ENCODE measurements around the gene KLF2. TPM values are rescaled to one million over a fixed set of nuclear protein-coding genes. Genes with fewer than 3 reads are reported as not detected.

KLF2 gene
- total and polyA plus RNA-seq, 7 donors: 3.3 to 35.4 (median 23.1) TPM

DNA sequence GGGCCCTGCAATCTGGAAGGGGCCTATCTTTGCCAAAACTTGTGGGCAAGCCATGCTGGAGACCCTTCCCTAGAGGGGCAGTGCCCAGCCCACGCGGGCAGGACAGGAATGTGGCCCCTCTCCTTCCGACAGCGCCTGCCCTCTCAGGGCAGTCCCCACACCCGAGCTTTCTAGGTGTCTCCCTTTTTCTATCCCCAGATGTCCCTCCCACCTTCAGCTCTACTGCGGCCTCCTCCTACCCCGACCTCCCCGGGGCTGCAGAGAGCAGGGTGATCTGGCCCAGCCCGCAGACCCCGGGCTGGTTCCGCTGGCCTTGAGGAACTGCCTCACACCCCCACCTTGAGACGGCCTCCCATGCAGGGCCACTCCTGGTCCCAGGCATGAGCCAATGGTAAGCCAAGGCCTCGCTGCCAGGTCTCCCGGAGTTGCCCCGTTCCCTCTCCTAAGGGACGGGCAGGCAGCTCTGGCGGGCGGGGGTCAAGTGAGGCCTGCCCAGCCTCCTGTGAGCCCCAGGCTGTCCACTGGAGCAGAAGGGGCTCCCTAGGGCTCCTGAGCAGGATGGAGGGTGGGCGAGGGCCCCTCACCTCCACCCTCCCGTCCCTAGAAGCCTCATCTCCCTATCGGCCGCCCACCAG is 39.7 kb downstream of the KLF2 start:
- intact Hi-C loops (cut with DNase I): no loop called here
- no peak overlapping the region for H3K4me3 ChIP-seq
- ATAC-seq (no peak), DNase-seq (no peak)
- H3K27ac ChIP-seq: peak overlapping the region; percentile 16
- TF ChIP-seq, protein P1, sequence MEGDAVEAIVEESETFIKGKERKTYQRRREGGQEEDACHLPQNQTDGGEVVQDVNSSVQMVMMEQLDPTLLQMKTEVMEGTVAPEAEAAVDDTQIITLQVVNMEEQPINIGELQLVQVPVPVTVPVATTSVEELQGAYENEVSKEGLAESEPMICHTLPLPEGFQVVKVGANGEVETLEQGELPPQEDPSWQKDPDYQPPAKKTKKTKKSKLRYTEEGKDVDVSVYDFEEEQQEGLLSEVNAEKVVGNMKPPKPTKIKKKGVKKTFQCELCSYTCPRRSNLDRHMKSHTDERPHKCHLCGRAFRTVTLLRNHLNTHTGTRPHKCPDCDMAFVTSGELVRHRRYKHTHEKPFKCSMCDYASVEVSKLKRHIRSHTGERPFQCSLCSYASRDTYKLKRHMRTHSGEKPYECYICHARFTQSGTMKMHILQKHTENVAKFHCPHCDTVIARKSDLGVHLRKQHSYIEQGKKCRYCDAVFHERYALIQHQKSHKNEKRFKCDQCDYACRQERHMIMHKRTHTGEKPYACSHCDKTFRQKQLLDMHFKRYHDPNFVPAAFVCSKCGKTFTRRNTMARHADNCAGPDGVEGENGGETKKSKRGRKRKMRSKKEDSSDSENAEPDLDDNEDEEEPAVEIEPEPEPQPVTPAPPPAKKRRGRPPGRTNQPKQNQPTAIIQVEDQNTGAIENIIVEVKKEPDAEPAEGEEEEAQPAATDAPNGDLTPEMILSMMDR (IDR thresholded peaks at IDR 0.05): no peak
- H3K4me1 ChIP-seq: peaks cover 23% of the 10 kb centered on the region
- no peaks in the 10 kb centered on the region for H3K27me3 ChIP-seq (ENCODE audit: insufficient read depth in 3 of 3, low read length in 2 of 3)
- peaks cover 0 to 15% of the 10 kb centered on the region in 2 donors for H3K36me3 ChIP-seq (ENCODE audit: insufficient read depth in 1 of 2, low read depth in 1 of 2)
- no peaks in the 10 kb centered on the region for H3K9me3 ChIP-seq
- WGBS, 3 donors: 91 to 94% (median 91%) methylated on average over 22 of the region's 22 CpGs

DNA sequence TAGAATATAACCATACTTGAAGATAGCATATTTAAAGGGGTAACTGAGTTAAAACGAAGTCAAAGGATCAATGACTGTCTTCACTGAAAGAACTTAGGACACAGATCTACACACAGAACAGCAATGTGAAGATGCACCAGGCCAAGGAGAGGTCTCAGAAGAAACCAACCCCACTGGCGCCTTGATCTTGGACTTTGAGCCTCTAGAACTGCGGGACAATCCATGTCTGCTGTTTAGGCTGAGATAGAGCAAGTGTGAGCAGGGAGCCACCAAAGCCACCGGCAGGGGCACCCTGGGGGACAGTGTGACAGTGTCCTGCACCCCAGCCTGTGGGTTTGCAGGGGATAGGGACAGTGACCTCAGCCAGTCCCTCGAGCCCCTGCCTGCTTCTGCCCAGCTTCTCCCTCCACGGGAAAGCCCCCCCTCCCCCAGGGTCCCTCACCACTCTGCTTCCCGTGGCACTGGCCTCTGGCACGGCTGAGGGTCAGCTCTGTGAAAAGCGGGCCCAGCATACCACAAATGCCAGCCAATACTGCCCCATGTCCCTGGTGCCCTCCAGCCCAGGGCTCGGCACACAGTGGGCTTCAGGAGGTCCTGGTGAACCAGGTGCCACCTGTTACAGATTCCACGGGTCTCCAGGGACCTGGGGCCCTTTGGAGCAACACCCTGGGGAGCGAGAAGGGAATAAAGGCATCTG is 40.8 kb downstream of the KLF2 start:
- Histone ChIP-seq H3K4me1 (peaks cover 21% of the 10 kb centered on the region), H3K4me3 (no peak overlapping the region), H3K36me3 (ENCODE audit: insufficient read depth in 1 of 2, low read depth in 1 of 2) (peaks cover 0 to 12% of the 10 kb centered on the region in 2 donors), H3K27ac (peak overlapping the region; percentile 69), H3K9me3 (no peaks in the 10 kb centered on the region), H3K27me3 (ENCODE audit: insufficient read depth in 3 of 3, low read length in 2 of 3) (no peaks in the 10 kb centered on the region)
- TF ChIP-seq, protein P1 (IDR thresholded peaks at IDR 0.05): no peak
- intact Hi-C loops (cut with DNase I): no loop called here
- WGBS, 3 donors: 62 to 74% (median 66%) methylated on average over 12 of the region's 12 CpGs
- ATAC-seq: peak in 1 of 4 donors; percentile 4
- DNase-seq: peak in 1 of 2 donors; percentile 40

DNA sequence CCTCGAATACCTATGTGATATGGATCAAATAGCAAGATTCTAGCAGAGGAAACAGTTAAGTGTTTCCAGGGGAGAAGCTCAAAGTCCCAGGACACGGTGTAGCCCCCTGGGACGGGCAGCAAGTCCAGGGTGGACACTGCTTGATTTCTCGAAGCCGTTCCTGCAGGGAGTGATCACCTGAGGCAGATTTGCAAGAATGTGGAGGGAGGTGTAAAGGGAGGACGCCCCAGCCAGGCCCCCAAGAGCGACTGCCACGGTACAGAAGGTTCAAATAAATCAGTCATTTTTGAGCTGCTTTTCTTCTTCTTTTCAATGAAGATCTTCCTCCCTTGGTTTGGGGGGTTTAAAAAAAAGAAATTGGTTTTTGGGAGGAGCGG is 41.4 kb downstream of the KLF2 start:
- no peak for ATAC-seq
- Histone ChIP-seq H3K27me3 (ENCODE audit: insufficient read depth in 3 of 3, low read length in 2 of 3) (no peaks in the 10 kb centered on the region), H3K4me1 (peaks cover 21% of the 10 kb centered on the region), H3K4me3 (peak overlapping the region; percentile 30), H3K27ac (peak overlapping the region; percentile 69), H3K36me3 (ENCODE audit: insufficient read depth in 1 of 2, low read depth in 1 of 2) (peaks cover 0 to 12% of the 10 kb centered on the region in 2 donors), H3K9me3 (no peaks in the 10 kb centered on the region)
- TF ChIP-seq, protein P1 (IDR thresholded peaks at IDR 0.05): no peak
- intact Hi-C loops (cut with DNase I): no loop called here
- DNase-seq: peak in 1 of 2 donors; percentile 33
- 59 to 76% (median 62%) methylated on average over 9 of the region's 9 CpGs for WGBS, 3 donors

DNA sequence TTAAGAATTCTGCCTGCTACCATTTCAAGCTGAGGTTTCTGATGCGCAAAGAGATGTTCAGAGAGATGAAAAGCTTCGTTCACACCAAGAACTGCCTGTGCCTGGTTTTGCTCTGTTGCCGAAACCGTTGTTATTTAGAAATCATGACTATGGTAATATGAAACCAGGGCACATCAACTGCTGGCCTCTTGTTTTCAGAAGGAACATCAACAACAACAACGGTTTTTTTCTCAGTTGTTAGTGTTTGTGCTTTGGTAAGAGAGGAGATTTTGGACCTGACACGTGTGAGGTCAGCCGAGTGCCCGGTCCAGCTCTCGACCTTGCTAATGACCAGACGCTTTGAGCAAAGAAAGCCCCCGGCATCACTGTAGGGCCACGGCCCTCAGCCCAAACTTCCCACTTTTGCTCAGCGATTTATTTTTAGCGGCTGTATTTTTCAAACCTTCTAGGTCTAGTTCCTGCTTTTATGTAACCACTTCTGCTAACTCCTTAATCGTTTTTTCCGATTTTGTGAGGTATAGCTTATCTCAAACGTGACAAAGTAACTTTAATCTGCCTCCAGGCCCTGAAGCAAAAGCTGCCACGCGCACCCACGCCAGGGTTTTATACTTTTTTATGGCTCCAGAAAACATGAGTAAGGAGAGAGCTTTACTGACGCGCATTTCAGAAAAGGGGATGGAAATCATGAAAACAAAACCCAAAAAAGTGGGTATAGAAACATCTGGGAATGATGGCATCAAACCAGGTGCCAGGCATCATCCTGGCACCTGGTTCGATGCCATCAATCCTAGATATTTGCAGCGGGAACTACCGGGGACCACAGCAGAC is 42.0 kb downstream of the KLF2 start:
- TF ChIP-seq, protein P1 (IDR thresholded peaks at IDR 0.05): no peak
- intact Hi-C loops (cut with DNase I): no loop called here
- DNase-seq: peak in 1 of 2 donors; percentile 65
- Histone ChIP-seq H3K4me3 (peak overlapping the region; percentile 30), H3K27ac (peak overlapping the region; percentile 69), H3K9me3 (no peaks in the 10 kb centered on the region), H3K27me3 (ENCODE audit: insufficient read depth in 3 of 3, low read length in 2 of 3) (no peaks in the 10 kb centered on the region), H3K4me1 (peaks cover 21% of the 10 kb centered on the region), H3K36me3 (ENCODE audit: insufficient read depth in 1 of 2, low read depth in 1 of 2) (peaks cover 0 to 12% of the 10 kb centered on the region in 2 donors)
- peak; percentile 28 to 73 (median 47) for ATAC-seq
- 41 to 56% (median 43%) methylated on average over 25 of the region's 25 CpGs for WGBS, 3 donors

Measured in psoas muscle (tissue), 8 donors.